SK-N-DZ (cell line): ENCODE measurements around the gene PUDP.

Experiments
- DNase-seq: peaks from one replicate; pipeline ENCODE4 v3.0.0-alpha.2; 2015; ENCODE audit warnings: low spot score

PUDP gene

GRCh38 chrX:7074148-7074907 lies 73.6 kb downstream of the PUDP start:
- DNase-seq, result no peak

- no peak for DNase-seq
Measured at GRCh38 chrX:7073336-7073735, 74.6 kb downstream of the PUDP start.

- DNase-seq, result no peak
Measured at GRCh38 chrX:7072856-7073255, 75.1 kb downstream of the PUDP start.

- no peak for DNase-seq
Measured at GRCh38 chrX:7071390-7071789, 76.6 kb downstream of the PUDP start.

GRCh38 chrX:7069556-7069955 lies 78.4 kb downstream of the PUDP start:
- DNase-seq, result no peak

- DNase-seq, result peak; percentile 7
Measured at GRCh38 chrX:7068939-7069367, 79.0 kb downstream of the PUDP start.

- no peak for DNase-seq
Measured at GRCh38 chrX:7067256-7067655, 80.7 kb downstream of the PUDP start.

- DNase-seq, result no peak
Measured at GRCh38 chrX:7065473-7065872, 82.5 kb downstream of the PUDP start.

- no peak for DNase-seq
Measured at GRCh38 chrX:7062903-7063302, 85.0 kb downstream of the PUDP start.

GRCh38 chrX:7062276-7062675 lies 85.7 kb downstream of the PUDP start:
- DNase-seq, result no peak

GRCh38 chrX:7061429-7061828 lies 86.5 kb downstream of the PUDP start:
- DNase-seq, result no peak

GRCh38 chrX:7060444-7060843 lies 87.5 kb downstream of the PUDP start:
- no peak for DNase-seq

- DNase-seq, result no peak
Measured at GRCh38 chrX:7059859-7060258, 88.1 kb downstream of the PUDP start.

- no peak for DNase-seq
Measured at GRCh38 chrX:7059214-7059838, 88.6 kb downstream of the PUDP start.

GRCh38 chrX:7055386-7056137 lies 92.4 kb downstream of the PUDP start:
- no peak for DNase-seq

- no peak for DNase-seq
Measured at GRCh38 chrX:7054219-7055216, 93.4 kb downstream of the PUDP start.

GRCh38 chrX:7052541-7052940 lies 95.4 kb downstream of the PUDP start:
- DNase-seq, result no peak

GRCh38 chrX:7050271-7050670 lies 97.7 kb downstream of the PUDP start:
- DNase-seq, result no peak

GRCh38 chrX:7047951-7048350 lies 100.0 kb downstream of the PUDP start:
- no peak for DNase-seq

- no peak for DNase-seq
Measured at GRCh38 chrX:7045238-7045955, 102.6 kb downstream of the PUDP start.
